ENCODE results near the gene C19orf85. TPM values are rescaled to one million over a fixed set of nuclear protein-coding genes. Genes with fewer than 3 reads are reported as not detected.
"Not testable (repeated sequence)": the region's sequence is repeated elsewhere in the genome, so short reads cannot be mapped to it uniquely, and the experiment has no call there.

Gene C19orf85
- total and polyA plus RNA-seq, 2 experiments from 2014 or later, result not detected

DNA sequence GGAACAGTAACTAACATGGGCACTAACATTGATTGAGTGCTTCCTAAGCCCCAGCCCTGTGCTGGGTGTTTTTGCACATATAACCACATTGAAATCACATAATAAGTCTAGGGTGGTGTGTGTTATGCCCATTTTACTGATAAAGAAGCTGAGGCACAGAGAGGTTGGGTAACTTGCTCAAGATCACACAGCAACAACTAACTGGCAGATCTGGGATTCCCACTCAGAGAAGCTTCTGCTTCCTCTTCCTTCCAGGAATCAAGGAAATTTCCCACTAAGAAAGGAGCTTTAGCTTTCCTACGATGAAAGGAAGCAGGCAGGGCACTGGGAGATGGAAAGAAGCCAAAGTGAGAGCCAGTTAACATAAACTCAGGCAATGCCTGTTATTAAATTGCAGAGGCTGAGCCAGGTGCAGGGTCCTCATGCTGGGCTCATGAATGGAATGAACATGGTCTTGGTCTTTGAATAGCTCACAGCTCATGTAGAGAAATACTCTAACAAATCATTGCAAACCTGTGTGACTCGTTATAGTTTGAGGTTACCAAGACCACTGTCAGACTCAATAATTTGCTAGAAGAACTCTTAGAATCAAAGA, 33.8 kb upstream of the C19orf85 start:
- peaks cover 3% of the 10 kb centered on the region; the same call in 1 of the 2 replicates for H3K4me1 ChIP-seq (ENCODE audit: insufficient read depth)
- no peak overlapping the region for H2AFZ ChIP-seq
- no peak overlapping the region for H3K4me3 ChIP-seq
- H3K36me3 ChIP-seq (ENCODE audit: low read depth), result no peaks in the 10 kb centered on the region
- 38 to 53% methylated on average over 2 of the region's 2 CpGs for WGBS, 2 experiments (ENCODE audit: low coverage in 1 of 2, low lambda C conversion rate in 2 of 2, missing lambda C conversion rate in 2 of 2)
- no peak overlapping the region for H3K4me2 ChIP-seq (ENCODE audit: unreplicated experiment)
- DNase-seq, result no peak
- no peak overlapping the region for H3K27ac ChIP-seq
- 0 out of 2 replicates have a peak, but pooled peaks cover 6% of the 10 kb centered on the region for H3F3A ChIP-seq (ENCODE audit: insufficient read depth)
- no peaks in the 10 kb centered on the region for H4K20me1 ChIP-seq (ENCODE audit: insufficient read depth)
- no peaks in the 10 kb centered on the region for H3K79me2 ChIP-seq (ENCODE audit: insufficient read depth)
- no peaks in the 10 kb centered on the region for H3K9me3 ChIP-seq (ENCODE audit: low read depth)
- no peaks in the 10 kb centered on the region for H3K9me2 ChIP-seq (ENCODE audit: insufficient read depth)
- H3K27me3 ChIP-seq (replicated peaks; ENCODE audit: insufficient read depth), result no peaks in the 10 kb centered on the region
- in situ Hi-C loops (cut with MboI), result no loop called here
- TF ChIP-seq EZH2phosphoT487 (IDR thresholded peaks at IDR 0.05; ENCODE audit: insufficient read depth, low read depth), result no peak
- no peak for TF ChIP-seq EZH2 (IDR thresholded peaks at IDR 0.05; ENCODE audit: insufficient read depth, poor library complexity, severe bottlenecking)
- no peak overlapping the region for H3K9ac ChIP-seq

DNA sequence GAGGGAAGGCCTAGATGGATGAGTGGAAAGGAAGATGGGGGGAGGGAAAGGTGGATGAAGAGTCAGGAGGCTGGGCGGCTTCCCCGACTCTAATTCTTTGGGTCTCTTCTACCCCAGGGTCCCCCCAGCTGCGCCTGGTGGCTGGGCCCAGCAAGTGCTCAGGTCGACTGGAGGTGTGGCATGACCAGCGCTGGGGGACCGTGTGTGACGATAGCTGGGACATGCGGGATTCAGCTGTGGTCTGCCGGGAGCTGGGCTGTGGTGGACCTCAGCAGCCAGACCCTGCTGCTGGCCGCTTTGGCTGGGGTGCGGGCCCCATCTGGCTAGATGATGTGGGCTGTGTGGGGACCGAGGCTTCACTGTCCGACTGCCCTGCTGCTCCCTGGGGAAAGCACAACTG, 33.2 kb upstream of the C19orf85 start:
- Histone ChIP-seq H2AFZ (no peak overlapping the region), H3K9ac (no peak overlapping the region), H3K9me3 (ENCODE audit: low read depth) (no peaks in the 10 kb centered on the region), H3F3A (ENCODE audit: insufficient read depth) (0 out of 2 replicates have a peak, but pooled peaks cover 6% of the 10 kb centered on the region), H3K9me2 (ENCODE audit: insufficient read depth) (no peaks in the 10 kb centered on the region), H3K27ac (no peak overlapping the region), H3K4me1 (ENCODE audit: insufficient read depth) (peaks cover 9% of the 10 kb centered on the region; the same call in 1 of the 2 replicates), H3K4me3 (no peak overlapping the region), H3K79me2 (ENCODE audit: insufficient read depth) (no peaks in the 10 kb centered on the region), H3K4me2 (ENCODE audit: unreplicated experiment) (no peak overlapping the region), H3K27me3 (replicated peaks; ENCODE audit: insufficient read depth) (no peaks in the 10 kb centered on the region), H3K36me3 (ENCODE audit: low read depth) (no peaks in the 10 kb centered on the region), H4K20me1 (ENCODE audit: insufficient read depth) (no peaks in the 10 kb centered on the region)
- TF ChIP-seq EZH2 (IDR thresholded peaks at IDR 0.05; ENCODE audit: insufficient read depth, poor library complexity, severe bottlenecking) (no peak), EZH2phosphoT487 (IDR thresholded peaks at IDR 0.05; ENCODE audit: insufficient read depth, low read depth) (no peak)
- WGBS, 2 experiments (ENCODE audit: low coverage in 1 of 2, low lambda C conversion rate in 2 of 2, missing lambda C conversion rate in 2 of 2), result 79 to 83% methylated on average over 12 to 13 of the region's 13 CpGs
- in situ Hi-C loops (cut with MboI), result no loop called here
- DNase-seq, result no peak

DNA sequence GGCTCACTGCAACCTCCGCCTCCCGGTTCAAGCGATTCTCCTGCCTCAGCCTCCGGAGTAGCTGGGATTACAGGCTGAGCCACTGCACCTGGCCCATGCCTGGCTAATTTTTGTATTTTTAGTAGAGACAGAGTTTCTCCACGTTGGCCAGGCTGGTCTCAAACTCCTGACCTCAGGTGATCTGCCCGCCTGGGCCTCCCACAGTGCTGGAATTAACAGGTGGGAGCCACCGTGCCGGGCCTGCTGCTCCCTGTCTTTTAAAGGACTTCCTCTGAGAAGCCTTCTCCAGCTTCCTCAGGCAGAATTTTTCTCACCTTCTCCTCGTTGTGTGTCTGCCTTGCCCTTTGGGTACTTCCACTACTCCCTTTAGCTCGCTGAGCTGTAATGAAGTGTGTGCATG, 32.3 kb upstream of the C19orf85 start:
- H3K9me3 ChIP-seq (ENCODE audit: low read depth); H3K27me3 ChIP-seq (replicated peaks; ENCODE audit: insufficient read depth); H2AFZ ChIP-seq; H4K20me1 ChIP-seq (ENCODE audit: insufficient read depth); H3K79me2 ChIP-seq (ENCODE audit: insufficient read depth); H3K9ac ChIP-seq; in situ Hi-C loops (cut with MboI); H3F3A ChIP-seq (ENCODE audit: insufficient read depth); H3K4me2 ChIP-seq (ENCODE audit: unreplicated experiment); H3K4me3 ChIP-seq; H3K36me3 ChIP-seq (ENCODE audit: low read depth); DNase-seq; H3K27ac ChIP-seq; H3K9me2 ChIP-seq (ENCODE audit: insufficient read depth); H3K4me1 ChIP-seq (ENCODE audit: insufficient read depth): not testable (repeated sequence)
- WGBS, 2 experiments (ENCODE audit: low coverage in 1 of 2, low lambda C conversion rate in 2 of 2, missing lambda C conversion rate in 2 of 2), result 83% methylated on average over 10 of the region's 10 CpGs

DNA sequence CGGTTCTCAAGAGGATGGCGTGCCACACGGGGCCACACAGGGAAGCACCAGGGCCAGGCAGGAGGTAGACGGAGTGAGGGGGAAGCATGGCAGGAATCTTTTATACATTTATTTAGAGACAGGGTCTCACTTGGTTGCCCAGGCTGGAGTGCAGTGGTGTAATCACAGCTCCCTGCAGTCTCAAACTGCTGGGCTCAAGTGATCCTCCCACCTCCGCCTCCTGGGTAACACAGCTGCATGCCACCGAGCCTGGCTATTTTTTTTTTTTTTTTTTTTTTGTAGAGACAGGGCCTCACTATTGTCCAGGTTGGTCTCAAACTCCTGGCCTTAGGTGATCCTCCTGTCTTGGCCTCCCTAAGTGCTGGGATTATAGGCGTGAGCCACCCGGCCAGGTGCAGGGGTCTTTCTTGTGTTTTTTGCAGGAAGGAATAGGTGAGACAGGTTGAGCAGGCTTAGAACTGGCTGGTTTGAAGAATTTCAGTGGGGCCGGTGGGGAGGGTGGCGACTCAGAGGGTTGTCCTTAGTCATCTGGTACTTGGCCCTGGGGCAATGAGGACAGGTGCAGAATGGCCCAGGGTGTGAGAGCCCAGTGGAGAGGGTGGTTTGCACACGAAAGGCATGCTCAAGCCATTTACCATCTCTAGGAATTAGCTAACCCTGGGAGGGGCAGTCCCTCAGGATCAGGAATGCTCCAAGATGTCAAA, 31.2 kb upstream of the C19orf85 start:
- H3K36me3 ChIP-seq (ENCODE audit: low read depth), result no peaks in the 10 kb centered on the region
- TF ChIP-seq EZH2 (IDR thresholded peaks at IDR 0.05; ENCODE audit: insufficient read depth, poor library complexity, severe bottlenecking) (no peak), EZH2phosphoT487 (IDR thresholded peaks at IDR 0.05; ENCODE audit: insufficient read depth, low read depth) (no peak)
- no peaks in the 10 kb centered on the region for H3K27me3 ChIP-seq (replicated peaks; ENCODE audit: insufficient read depth)
- no peaks in the 10 kb centered on the region for H3F3A ChIP-seq (ENCODE audit: insufficient read depth)
- peaks cover 10% of the 10 kb centered on the region; the same call in 1 of the 2 replicates for H3K4me1 ChIP-seq (ENCODE audit: insufficient read depth)
- in situ Hi-C loops (cut with MboI), result no loop called here
- DNase-seq, result no peak
- H3K79me2 ChIP-seq (ENCODE audit: insufficient read depth), result no peaks in the 10 kb centered on the region
- no peaks in the 10 kb centered on the region for H3K9me3 ChIP-seq (ENCODE audit: low read depth)
- WGBS, 2 experiments (ENCODE audit: low coverage in 1 of 2, low lambda C conversion rate in 2 of 2, missing lambda C conversion rate in 2 of 2), result 85% methylated on average over 11 of the region's 11 CpGs
- H3K4me2 ChIP-seq (ENCODE audit: unreplicated experiment), result no peak overlapping the region
- H2AFZ ChIP-seq, result no peak overlapping the region
- no peak overlapping the region for H3K4me3 ChIP-seq
- no peak overlapping the region for H3K9ac ChIP-seq
- no peak overlapping the region for H3K27ac ChIP-seq
- H4K20me1 ChIP-seq (ENCODE audit: insufficient read depth), result no peaks in the 10 kb centered on the region
- no peaks in the 10 kb centered on the region for H3K9me2 ChIP-seq (ENCODE audit: insufficient read depth)
